Ectodermal cell (in vitro differentiated cells): ENCODE results near the gene LARGE1.
A peak's percentile ranks its signal among the peaks of the same experiment; 100 is the strongest.

Experiments used
- H3K27ac ChIP-seq: 2 replicates; pipeline ENCODE4 v1.7.0; 2013; ENCODE audit warnings: mild to moderate bottlenecking, low read depth, low read length; ENCODE audit not compliant: insufficient read depth, poor library complexity, severe bottlenecking
- H3K27me3 ChIP-seq: 2 replicates; pipeline ENCODE4 v1.7.0; 2013; ENCODE audit warnings: mild to moderate bottlenecking, low read length; ENCODE audit not compliant: insufficient read depth, control insufficient read depth, poor library complexity, severe bottlenecking
- H3K36me3 ChIP-seq: one replicate; pipeline ENCODE4 v1.7.0; 2013; ENCODE audit warnings: low read length; ENCODE audit not compliant: control insufficient read depth, insufficient read depth
- H3K4me1 ChIP-seq: one replicate; pipeline ENCODE4 v1.7.0; 2013; ENCODE audit warnings: low read length; ENCODE audit not compliant: control insufficient read depth, insufficient read depth
- H3K4me3 ChIP-seq: 2 replicates; pipeline ENCODE4 v1.7.0; 2013; ENCODE audit warnings: low read depth, low read length, control low read depth; ENCODE audit not compliant: insufficient read depth
- H3K9me3 ChIP-seq: 2 replicates; pipeline ENCODE4 v1.7.0; 2013; ENCODE audit warnings: mild to moderate bottlenecking, low read length, moderate library complexity; ENCODE audit not compliant: control insufficient read depth
- WGBS, 2 experiments: methylation state at CpG; one replicate each; pipeline ENCODE4 v1.1.7; 2013; ENCODE audit warnings: missing lambda C conversion rate in 2 of 2; 5-methylcytosine and 5-hydroxymethylcytosine counted together

Gene LARGE1

DNA sequence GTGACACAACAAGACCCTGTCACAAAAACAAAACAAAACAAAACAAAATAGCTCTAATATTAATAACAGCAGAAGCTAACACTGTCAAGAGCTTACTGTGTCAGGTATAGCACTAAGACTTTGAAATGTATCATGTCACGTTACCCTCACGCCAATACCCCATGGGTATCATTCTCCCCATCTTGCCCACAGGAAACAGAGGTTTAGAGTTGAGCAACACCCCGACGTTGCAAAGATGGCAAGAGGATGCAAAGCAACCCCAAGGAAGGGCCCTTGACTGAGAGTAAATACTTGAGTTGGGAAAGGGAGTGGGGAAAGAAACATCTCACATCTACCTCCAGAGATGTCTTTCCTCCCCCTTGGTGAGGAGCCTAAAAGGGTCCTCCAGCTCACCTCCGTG, 366.8 kb downstream of the LARGE1 start:
- 80 to 96% methylated on average over 5 of the region's 5 CpGs for WGBS, 2 experiments
- H3K36me3 ChIP-seq, result no peaks in the 10 kb centered on the region
- H3K4me3 ChIP-seq, result no peak overlapping the region
- no peaks in the 10 kb centered on the region for H3K4me1 ChIP-seq
- no peak overlapping the region for H3K27ac ChIP-seq
- no peaks in the 10 kb centered on the region for H3K9me3 ChIP-seq
- H3K27me3 ChIP-seq, result no peaks in the 10 kb centered on the region

DNA sequence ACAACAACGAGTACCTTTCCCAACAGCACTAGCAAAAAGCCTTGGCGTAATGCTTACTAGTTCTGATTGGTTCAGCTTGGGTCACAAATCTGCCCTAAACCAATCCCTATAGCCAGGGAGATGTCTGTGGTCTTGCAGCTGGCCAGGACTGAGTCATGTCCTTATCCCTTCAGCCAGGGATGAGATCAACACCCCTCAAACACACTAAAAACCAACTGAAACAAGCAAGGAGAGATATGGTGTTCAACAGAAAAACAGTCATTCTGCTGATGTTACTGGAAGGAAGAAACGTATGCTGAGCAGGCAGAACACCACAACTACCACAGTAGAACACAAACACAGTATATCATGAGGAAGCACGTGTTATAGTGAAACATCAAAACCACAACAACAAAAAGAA, 375.6 kb downstream of the LARGE1 start:
- no peak overlapping the region for H3K4me3 ChIP-seq
- no peaks in the 10 kb centered on the region for H3K36me3 ChIP-seq
- 90 to 97% methylated on average over 4 of the region's 4 CpGs for WGBS, 2 experiments

DNA sequence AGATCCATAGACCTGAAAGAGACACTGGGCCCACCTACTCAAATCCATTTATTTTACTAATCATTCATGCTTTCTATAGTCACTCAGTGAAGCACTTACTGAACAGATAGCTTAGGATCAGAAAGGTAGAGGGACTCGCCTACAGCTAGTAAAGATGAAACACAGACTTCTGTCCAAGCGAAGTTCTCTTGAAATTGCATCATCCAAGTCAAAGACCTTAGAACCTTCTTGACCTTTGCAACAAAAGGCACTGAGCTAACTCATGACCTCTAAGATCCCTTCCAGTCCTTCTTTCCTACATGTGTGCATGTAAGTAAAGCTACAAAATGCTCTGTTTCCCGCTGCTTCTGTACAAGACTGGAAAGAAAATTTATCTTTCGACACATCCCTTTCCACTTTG, 377.6 kb downstream of the LARGE1 start:
- Histone ChIP-seq H3K27ac (peak overlapping the region; percentile 54), H3K4me3 (no peak overlapping the region), H3K27me3 (no peaks in the 10 kb centered on the region), H3K4me1 (peaks cover 10% of the 10 kb centered on the region), H3K9me3 (no peaks in the 10 kb centered on the region), H3K36me3 (no peaks in the 10 kb centered on the region)
- WGBS, 2 experiments, result 93 to 94% methylated on average over 4 of the region's 4 CpGs

More for the DNA sequence above, 375.6 kb downstream of the LARGE1 start:
- no peaks in the 10 kb centered on the region for H3K9me3 ChIP-seq
- H3K4me1 ChIP-seq, result peaks cover 10% of the 10 kb centered on the region
- no peaks in the 10 kb centered on the region for H3K27me3 ChIP-seq
- no peak overlapping the region for H3K27ac ChIP-seq

DNA sequence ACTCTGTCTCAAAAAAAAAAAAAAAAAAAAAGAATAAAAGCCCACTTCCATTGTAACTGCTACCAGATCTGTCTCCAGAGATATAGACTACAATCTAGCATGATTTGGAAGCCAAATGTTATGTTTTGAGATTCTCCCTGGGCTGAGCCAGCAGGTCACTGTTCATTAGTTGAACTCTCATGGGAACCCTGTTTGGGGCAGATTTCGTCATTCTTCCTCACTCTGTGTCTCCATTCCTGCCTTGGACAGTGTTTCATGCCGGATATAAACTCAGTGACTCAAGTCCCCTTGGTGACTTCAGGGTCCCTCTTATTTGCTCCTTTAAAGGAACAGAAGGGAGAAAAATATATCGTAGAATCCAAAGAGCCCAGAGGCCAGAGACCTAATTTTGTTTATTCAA, 378.1 kb downstream of the LARGE1 start:
- Histone ChIP-seq H3K9me3 (no peaks in the 10 kb centered on the region), H3K36me3 (no peaks in the 10 kb centered on the region), H3K27ac (no peak overlapping the region), H3K27me3 (no peaks in the 10 kb centered on the region), H3K4me1 (peaks cover 10% of the 10 kb centered on the region), H3K4me3 (no peak overlapping the region)
- 98 to 100% methylated on average over 3 of the region's 3 CpGs for WGBS, 2 experiments

DNA sequence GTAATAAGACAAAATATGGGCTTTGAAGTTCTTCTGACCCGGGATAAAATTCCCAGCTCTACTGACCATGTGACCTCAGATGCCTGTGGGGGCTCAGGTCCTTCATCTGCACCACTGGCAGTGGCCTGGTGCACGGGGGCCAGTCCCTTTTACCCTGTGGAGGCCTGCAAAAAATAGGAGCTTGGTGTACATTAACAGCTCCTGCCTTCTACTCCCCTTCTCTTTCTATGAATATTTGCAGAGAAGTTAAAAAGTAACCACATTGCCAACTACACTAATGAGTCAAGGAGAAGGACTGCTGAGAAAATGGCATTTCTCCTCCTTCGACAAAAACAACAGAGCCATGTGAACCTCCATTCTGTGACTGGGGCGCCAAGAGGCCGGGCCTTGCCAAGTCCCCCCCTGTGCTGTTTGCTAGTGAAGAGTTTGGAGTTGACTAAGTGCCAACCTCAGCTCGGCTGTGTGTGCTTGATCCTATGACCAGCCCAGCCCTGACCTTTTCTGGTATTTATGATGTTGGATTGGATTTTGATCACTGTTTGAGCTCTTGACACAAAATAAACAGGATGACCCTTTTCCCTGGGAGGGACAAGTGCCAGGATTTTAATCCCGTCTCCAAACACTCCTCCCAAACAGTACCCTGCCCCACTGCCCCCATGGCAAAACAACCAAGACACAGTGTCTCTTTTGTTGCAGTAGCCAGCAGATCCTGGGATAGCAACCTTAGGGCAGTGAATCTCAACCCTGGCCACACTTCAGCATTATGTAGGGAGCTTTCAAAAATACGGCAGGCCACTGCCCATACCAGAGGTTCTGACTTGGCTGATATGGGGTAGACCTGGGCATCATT, 380.1 kb downstream of the LARGE1 start:
- H3K27ac ChIP-seq, result no peak overlapping the region
- no peaks in the 10 kb centered on the region for H3K36me3 ChIP-seq
- H3K9me3 ChIP-seq, result no peaks in the 10 kb centered on the region
- WGBS, 2 experiments, result 92 to 95% methylated on average over 8 of the region's 8 CpGs
- H3K4me3 ChIP-seq, result no peak overlapping the region
- H3K4me1 ChIP-seq, result peaks cover 10% of the 10 kb centered on the region
- no peaks in the 10 kb centered on the region for H3K27me3 ChIP-seq

DNA sequence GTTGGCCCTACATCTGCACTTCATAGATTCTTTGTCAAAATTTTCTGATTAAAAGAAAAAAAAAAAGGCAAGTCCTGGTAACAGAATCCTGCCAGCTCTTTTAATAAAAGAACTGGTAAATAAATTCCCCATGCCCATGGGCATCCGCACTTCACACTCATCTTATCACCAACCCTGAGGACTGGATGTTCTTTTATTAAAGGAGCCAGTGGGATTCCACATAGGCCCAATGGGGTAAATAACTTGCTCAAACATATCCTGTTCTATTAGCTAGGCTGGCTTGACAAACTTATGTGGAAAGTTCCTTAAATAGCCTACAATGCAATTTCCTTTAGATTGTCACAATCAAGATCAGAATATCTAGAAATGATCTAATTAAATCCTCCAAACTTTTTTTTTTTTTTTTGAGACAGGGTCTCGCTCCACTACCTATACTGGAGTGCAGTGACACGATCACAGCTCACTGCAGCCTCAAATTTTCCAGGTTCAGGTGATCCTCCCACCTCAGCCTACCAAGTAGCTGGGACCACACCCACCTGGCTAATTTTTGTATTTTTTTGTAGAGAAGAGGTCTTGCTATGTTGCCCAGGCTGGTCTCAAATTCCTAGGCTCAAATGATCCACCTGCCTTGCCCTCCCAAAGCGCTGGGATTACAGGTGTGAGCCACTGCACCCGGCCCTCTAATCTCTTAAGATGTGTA, 380.9 kb downstream of the LARGE1 start:
- H3K4me3 ChIP-seq, result no peak overlapping the region
- H3K4me1 ChIP-seq, result peaks cover 10% of the 10 kb centered on the region
- H3K9me3 ChIP-seq, result no peaks in the 10 kb centered on the region
- H3K27ac ChIP-seq, result no peak overlapping the region
- 93 to 94% methylated on average over 5 of the region's 5 CpGs for WGBS, 2 experiments
- no peaks in the 10 kb centered on the region for H3K27me3 ChIP-seq
- no peaks in the 10 kb centered on the region for H3K36me3 ChIP-seq

DNA sequence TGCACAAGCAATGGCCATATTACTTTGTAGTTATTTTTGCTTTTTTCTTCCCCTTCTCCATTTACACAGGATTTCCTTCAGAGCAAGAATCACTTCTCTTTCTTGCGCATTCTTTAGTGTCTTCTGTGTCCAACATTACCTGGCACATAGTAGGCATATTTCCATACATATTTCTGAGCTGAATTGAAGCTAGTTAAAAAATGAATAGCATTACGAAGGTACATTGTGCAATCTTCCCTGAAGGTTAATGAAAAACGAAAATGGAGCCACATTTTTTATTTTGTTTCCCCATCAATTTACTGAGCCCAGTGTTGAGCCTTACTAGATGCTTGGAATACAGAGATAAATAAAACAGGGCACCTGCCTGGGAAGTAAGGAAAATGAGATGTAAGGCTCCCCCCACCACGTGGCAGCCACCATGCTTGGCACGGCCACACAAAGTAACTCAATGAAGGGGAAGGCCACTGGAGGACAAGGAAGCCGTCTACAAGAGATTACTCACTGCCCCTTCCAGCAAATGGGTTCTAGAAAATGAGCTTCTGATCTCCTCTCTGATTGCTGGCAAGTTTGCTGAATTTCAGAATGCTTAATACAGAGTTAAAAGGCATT, 381.9 kb downstream of the LARGE1 start:
- H3K4me1 ChIP-seq, result peaks cover 7% of the 10 kb centered on the region
- WGBS, 2 experiments, result 91 to 97% methylated on average over 6 of the region's 6 CpGs
- H3K27ac ChIP-seq, result no peak overlapping the region

DNA sequence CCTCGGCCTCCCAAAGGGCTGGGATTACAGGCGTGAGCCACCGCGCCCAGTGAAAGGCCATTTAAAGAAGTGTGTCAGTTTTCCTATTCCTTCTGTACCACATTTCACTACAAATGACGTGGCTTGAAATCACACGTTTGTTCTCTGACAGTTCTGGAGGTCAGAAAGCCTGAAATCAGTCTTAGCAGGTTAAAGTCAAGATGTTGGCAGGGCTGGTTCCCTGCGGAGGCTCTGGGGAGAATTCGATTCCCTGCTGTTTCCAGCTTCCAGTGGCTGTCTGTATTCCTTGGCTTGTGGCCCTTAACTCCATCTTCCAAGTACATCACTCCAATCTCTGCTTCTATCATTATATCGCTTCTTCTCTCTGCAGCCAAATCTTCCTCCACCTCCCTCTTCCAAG, 383.2 kb downstream of the LARGE1 start:
- H3K4me1 ChIP-seq, result no peaks in the 10 kb centered on the region
- H3K27ac ChIP-seq, result no peak overlapping the region

More for the DNA sequence above, 381.9 kb downstream of the LARGE1 start:
- Histone ChIP-seq H3K4me3 (no peak overlapping the region), H3K27me3 (no peaks in the 10 kb centered on the region), H3K9me3 (no peaks in the 10 kb centered on the region), H3K36me3 (no peaks in the 10 kb centered on the region)

DNA sequence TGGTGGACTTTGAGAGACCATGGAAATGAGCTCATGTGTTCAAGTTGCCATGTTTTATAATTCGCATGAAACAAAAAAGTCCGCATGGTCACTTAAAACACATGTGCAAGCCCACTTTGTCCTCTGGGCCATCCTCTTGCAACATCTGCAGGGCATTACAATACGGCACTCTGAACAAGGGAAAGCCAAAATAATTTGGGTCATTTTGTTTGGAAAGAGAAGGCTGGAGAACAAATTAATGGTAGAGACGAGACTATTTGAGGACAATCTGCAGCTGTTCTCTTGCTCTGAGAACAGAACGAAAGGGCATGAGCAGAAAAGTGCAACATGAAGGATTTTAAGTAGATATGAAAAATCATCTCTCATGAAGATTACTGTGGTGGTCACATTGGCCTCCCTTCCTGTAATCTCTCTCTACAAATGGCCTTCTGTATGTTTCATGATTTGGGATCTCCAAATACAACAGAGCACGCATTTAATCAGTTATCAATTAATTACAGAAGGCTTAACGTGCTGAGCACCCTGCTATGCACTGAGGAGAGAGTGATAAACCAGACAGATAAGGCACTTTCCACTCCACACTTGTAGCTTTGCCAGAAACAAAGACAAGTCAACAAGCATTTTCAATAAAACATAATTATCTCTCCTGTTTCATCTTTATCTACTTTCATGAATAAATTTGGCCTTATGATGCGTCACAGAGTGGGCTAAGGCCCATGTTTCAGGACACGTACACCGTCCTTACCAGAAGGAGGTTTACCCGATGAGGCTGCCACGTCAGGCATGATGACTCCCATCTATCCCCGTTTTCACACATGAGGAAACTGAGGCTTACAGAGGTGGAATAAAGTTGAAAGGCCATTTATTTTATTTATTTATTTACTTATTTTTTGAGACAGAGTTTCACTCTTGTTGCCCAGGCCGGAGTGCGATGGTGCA, 384.1 kb downstream of the LARGE1 start:
- Histone ChIP-seq H3K4me1 (no peaks in the 10 kb centered on the region), H3K4me3 (no peak overlapping the region), H3K27ac (no peak overlapping the region), H3K27me3 (no peaks in the 10 kb centered on the region), H3K36me3 (no peaks in the 10 kb centered on the region), H3K9me3 (no peaks in the 10 kb centered on the region)
- 96% methylated on average over 14 to 15 of the region's 15 CpGs for WGBS, 2 experiments

More for the DNA sequence above, 383.2 kb downstream of the LARGE1 start:
- H3K9me3 ChIP-seq, result no peaks in the 10 kb centered on the region
- no peaks in the 10 kb centered on the region for H3K27me3 ChIP-seq
- H3K4me3 ChIP-seq, result no peak overlapping the region
- 91 to 94% methylated on average over 9 of the region's 9 CpGs for WGBS, 2 experiments
- no peaks in the 10 kb centered on the region for H3K36me3 ChIP-seq
